GM18499 (cell line): ENCODE measurements around the gene SBF2.
"Not testable (repeated sequence)": the region's sequence is repeated elsewhere in the genome, so short reads cannot be mapped to it uniquely, and the experiment has no call there.

Experiments
- ATAC-seq: cut with Tn5 transposase; IDR thresholded peaks from one replicate; pipeline ENCODE4 v1.9.1; 2021; ENCODE audit warnings: moderate number of reproducible peaks; ENCODE audit not compliant: insufficient read depth, unreplicated experiment

SBF2 gene

DNA sequence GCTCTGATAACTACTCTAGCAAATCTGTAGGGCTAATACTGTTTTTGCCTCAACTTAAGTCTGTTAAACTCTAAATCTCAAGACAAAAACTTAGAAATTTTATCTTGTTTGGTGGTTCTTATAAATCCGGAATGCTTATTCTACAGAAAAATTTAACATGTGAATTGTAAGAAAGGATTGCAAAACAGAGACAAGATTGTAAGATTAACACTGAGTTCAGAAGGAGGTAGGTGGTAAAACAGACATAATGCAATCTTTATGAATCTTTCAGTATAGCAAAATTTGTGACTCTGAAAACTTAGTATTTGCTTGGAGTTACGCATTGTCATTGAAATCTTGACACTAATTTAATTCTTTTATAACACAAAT, 263.9 kb downstream of the SBF2 start:
- no peak for ATAC-seq

DNA sequence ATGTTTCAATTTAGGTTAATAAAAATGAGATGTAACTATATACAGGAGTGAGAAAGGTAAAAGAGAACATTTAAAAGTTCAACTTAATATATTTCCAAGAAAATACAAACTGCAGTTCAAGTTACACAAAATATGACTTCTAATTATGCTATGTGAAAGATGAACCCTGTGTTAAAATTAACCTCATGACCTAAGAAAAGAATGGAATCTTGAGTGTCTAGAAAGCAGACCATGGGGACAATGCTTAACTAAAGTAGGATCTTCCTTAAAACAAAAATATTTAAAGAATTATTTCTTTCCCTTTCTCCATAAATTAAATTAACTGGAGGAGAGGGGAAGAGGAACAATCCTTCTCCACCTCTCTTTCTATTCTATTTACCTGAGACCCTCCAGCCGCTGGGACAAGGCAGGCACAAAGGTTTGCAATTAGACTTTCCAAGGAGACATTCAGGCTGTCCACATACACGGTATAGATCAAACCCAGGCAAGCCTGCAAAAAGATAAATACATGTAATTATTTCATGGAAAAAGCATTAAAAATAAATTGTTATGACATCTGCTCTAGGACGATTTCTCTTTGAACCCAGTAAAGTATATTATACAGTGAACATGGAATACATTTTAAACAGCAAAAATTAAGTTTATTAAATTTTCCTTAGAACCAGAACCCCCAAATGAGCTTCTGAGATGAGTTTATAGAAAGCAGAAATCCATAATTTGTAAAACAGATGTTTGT, 264.5 kb downstream of the SBF2 start:
- ATAC-seq, result no peak

DNA sequence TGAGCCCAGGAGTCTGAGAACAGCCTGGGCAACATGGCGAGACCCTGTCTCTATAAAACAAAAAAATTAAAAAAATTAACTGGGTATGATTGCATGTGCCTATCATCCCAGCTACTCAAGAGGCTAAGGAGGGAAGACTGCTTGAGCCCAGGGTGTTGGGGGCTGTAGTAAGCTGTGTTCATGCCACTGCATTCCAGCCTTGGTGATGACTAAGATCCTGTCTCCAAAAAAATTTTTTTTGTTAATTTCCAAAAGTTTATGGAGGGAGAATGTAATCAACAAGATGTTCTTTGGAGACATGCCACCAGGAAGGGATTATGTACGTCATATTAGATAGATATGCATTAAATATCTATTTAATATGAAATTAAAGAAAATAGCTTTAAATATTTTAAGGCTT, 267.5 kb downstream of the SBF2 start:
- no peak for ATAC-seq

DNA sequence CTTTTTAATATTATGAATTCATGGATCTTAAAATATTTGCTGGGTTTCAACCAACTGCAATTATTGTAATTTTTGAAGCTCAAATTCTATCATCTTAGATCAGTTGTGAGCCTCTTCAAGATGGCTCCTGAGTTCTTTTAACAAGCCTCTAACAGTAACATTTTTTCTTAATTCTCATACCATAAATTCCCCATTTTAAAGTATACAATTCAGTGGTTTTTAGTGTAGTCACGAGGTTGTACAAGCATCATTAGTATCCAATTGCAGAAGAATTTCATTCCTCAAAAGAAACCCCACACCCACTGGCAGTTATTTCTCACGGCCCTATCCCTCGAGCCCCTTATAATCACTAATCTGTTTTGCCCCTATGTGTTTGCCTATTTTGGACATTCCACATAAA, 270.8 kb downstream of the SBF2 start:
- no peak for ATAC-seq

DNA sequence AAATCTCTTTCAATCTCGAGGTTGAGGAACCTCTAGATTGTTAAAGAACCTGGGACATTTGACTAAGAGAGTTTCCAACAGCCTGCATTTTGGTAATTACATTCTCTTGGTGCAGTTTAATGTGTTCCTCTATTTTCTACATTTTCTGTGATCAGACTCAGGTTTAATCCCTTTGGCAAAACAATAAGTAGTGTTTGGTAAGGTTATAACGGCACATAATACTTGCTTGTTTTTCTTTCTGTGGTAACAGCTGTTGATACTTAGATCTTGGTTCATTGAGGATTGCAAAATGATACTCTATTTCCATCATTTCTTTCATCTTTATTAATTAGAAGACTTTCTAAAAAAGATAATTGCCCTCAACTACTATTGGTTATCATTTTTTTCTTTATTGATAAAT, 271.3 kb downstream of the SBF2 start:
- no peak for ATAC-seq

DNA sequence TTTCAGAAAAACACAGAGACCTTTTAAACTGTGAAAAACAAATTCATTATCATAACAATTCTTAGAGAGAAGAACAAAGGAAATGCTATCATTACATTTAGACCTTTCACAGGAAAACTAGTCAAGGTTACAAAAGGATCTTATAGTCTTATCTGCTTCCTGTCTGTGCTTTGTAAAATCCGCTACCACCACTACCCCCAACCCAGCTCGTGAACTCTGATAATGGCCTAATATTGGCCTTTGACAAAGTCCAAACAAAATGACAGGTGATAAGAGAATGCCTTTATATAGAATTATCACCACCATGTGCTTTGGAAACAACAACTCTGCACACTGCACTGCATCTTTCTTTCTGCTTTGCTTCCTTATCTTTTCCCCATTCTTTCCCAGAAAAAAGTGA, 272.5 kb downstream of the SBF2 start:
- ATAC-seq, result no peak

DNA sequence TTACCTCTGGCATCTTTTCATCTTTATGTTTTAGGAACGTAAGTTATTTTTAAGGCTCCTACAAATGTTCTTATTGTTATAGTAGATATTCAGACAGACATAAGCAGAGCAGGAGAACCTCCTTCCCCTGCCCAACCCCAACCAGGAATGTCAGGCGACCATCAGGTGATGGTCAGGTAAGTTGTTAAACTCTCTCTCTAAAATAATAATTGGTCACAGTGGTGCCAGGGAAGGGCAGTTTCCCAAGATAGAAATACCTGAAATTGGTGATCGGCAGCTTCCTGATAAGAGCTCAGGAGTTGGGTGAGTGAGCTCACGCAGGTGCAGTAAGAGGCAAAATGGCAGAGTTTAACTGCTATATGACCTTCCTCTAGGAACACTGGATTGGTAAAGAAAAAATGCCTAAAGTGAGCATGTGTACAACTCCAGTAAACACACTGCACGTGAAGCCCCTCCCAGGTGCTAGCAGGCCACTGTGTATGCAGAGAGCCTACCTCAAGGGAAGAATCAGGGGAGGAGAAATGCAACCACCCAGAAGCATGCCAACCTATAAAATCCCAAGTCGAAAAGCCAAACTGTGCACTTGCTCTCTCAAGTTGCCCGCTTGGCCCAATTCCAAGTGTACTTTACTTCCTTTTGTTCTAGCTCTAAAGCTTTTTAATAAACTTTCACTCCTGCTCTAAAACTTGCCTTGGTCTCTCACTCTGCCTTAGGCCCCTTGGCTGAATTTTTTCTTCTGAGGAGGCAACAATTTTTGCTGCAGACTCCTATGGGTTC, 273.9 kb downstream of the SBF2 start:
- no peak for ATAC-seq

DNA sequence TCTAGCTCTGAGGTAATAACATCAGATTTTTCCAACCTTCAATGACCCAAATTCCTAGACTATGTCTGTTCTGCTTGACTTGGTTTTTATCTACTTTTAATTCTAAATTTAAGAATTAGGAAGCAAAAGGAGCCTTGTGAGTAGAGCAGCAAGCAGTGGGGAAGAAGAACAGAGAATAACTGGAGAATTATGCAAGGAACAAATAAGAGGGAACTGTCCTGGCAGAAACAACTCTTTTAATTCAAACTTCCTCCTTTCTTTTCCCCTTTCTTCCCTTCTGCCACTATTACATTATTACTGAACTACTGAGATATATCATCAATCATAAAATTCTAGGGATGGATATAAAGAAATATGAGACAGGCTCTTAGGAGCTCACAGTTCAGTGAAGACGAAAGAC, 276.1 kb downstream of the SBF2 start:
- ATAC-seq, result no peak

DNA sequence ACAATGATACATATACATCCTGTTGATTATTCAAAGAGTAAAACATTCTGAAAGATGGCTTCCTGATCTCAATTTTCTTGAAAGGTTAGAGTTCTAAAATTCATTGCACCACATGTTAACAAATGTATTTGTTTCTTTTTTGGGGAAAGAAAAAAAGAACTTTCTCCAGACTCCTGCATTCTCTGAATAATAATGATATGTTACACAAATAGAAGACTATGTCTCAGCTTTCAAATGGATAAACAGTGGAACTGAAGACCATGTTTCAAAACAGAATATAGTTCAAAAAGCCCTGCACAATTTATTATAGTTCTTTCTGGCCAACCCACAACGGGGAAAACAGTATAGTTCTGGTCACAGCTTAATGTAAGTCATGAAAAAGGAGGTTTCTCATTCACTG, 277.0 kb downstream of the SBF2 start:
- ATAC-seq, result no peak

DNA sequence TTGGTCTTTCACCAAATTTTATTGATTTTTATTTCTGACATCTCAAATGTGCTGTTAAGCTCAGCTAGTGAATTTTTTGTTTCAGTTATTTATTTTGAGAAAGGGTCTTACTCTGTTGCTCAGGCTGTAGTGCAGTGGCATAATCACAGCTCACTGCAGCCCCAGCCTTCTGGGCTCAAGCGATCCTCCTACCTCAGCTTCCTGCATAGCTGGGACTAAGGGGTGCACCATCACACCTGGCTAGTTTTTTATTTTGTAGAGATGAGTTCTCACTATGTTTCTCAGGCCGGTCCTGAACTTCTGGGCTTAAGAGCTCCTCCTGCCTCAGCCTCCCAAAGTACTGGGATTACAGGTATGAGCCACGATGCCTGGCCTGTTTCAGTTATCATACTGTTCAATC, 282.0 kb downstream of the SBF2 start:
- no peak for ATAC-seq

DNA sequence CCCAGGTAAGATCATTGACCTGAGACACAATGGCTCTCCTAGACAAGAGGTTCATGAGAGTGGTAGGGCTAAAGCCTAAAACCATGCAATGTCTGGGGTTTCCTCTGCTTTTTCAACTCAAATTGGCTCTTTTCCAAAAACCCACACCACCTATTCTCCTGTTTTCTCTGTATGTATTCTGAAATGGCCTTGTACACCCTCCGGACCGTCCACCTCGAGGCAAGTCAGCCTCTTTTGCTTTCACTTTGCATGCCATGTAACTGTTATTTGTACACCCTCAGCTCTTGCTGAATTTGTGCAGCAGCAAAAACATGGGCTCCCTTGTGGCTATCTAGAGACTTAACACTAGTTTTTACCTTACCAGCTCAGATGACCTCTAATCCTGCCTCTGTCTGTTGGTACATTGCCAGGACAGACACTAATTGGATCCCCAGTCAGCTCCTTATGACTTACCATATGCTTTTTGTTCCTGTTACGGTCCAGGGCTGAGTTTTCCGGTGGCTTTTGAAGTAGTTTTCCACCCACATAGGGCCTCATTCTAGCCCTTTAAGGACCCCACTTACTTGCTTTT, 288.0 kb downstream of the SBF2 start:
- ATAC-seq, result no peak

DNA sequence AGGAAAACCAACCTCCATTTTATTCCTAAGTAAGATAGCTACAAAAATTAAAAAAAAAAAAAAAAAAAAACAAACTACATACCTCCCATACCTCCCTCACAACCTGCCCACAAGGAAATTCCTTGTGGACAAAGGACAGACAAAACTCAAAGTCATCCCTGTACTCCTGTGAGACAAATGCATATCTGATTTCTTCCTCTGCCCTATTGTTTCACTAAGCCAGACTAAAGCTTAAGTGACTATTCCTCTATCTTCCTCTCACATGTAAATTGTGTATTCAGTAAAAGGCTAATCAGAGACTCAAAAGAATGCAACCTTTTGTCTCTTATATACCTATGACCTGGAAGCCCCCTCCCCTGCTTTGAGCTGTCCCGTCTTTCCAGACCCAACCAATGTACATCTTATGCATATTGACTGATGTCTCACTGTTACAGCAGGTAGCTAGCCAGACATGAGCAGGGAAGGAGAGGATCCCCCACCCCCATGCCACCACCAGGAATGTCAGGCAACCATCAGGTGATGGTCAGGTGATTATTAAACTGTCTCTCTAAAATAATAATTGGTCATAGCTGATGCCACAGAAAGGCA, 289.4 kb downstream of the SBF2 start:
- ATAC-seq, result no peak

DNA sequence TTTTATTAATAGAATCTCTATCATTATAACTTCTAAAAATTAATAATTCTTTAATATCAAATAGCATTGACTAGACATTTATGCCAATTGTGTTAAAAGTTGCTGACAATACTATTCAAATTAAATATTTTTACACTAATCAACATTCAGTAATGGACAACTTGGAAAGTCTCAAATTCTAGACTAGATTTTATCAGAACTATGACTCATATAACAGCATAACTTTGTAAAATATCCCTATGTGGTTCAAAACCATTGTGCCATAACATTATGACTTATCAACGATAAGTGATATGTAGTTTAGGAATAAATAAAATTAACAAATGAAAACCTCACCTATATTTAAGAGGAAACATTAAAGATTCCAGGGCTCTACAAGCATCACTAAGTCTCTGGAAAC, 291.8 kb downstream of the SBF2 start:
- no peak for ATAC-seq

DNA sequence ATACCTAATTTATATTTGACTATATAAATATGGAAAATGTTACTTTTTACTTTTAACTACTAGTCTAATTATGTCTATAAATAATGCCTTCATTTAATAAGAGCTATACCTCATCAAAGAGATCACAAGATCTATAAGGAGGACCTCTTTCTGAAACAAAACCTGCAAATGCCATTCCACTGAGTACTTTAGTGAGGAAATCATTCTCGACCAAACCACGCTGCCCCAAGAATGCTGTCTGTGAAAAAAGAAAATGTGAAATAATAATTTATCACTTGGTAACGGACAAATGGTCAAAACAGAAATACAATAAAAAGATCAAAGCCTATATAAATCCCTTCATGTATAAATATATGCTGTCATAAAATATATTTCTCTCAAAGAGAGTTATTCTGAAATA, 301.7 kb downstream of the SBF2 start:
- ATAC-seq, result no peak

DNA sequence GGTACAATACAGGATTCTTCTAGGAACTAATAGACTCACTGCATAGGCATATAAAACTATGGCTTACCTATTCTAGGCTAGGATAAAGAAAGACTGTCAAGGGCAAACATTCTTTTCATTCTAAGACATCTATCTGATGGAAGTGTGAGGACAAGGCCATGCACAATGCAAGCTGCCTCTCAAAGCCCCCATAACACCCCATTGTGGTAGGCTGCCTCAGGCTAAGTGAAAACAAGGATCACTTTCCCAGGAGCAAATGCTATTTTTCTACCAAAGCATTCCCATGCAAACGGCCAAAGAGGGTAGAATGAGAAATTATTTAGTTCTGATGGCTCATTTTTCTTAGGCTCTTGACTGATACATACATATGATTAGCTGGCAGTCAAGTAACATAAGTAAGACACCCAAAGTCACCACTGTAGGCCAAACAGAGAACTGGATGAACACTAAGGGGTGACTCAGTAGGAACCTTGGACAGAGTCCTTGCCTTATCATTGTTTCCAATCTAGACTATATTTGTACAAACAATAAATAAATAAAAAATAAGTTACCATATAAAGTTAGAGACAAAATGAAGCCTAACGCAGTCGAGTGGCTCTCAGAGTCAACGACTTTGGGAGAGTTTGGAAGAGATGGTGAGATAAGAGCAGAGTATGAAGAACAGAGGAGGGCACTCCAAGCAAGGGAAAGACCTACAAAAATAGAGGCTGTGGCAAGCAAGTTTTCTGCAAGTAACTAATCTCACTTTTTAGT, 303.6 kb downstream of the SBF2 start:
- ATAC-seq, result no peak

DNA sequence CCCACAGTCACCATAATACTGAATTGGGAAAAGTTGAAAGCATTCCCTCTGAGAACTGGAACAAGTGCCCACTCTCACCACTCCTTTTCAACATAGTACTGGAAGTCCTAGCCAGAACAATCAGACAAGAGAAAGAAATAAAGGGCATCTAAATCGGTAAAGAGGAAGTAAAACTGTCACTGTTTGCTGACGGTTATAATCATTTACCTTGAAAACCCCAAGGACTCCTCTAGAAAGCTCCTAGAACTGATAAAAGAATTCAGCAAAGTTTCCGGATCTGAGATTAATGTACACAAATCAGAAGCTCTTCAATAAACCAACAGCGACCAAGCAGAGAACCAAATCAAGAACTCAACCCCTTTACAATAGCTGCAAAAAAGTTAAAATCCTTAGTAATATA, 306.7 kb downstream of the SBF2 start:
- not testable (repeated sequence) for ATAC-seq

DNA sequence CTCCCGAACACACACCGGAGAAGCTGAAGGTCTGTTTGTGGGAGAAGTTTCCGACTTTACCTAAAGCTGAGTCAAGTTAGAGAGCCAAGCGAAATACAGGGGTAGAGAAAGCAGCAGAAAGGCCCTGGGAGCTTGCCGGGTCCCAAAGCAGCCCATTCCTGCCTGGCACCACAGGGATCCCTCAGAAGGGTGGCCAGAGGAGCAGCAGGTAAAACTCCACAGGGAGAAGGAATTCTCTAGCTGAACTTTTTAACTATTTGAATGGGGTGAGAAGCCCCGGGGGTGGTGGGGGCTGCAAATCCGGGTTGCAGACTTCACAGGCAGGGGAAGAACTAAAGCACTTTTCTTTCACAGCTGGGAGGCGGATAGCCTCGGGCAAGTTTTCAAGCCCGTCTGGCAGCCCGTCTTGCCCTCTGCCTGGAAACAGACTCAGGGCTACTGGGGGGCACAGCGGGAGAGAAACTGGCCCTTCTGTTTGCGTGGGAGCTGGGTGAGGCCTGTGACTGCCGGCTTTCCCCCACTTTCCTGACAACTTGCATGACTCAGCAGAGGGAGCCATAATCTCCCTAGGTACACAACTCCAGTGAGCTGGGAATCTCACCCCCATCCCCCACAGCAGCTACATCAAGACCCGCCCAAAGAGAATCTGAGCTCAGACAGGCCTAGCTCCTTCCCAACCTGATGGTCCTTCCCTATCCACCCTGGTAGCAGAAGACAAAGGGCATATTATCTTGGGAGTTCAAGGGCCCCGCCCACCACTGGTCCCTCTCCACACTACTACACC, 311.0 kb downstream of the SBF2 start:
- ATAC-seq, result no peak

DNA sequence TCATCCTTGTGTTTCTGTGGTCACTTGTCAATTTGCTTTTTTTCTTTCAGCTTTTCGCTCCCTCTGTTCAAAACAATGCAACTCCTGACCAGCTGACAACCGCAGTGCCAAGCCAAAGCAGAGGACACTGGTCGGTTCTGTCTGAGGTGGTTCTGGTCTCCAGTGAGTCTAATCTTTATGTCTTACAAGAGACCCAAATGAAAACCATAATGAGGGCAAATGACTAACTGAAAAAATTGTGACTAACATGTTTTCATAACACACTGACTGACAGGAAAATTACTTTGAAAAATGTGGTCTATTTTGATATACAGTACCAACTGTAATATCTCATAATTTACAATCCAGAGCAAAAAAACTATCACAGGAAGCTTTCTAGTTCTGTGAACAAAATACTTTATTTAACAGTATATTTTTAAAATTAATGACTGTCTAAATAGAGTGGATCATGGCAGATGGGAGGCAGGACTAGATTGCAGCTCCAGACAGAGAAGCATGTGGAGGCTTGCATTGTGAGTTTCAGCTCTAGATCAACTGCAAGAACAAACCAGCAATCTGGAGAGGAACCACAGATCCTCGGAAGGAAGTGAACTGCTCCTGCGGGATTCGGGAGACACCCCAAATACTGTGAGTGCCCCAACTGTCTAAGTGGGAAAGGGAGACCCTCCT, 311.8 kb downstream of the SBF2 start:
- ATAC-seq, result no peak

DNA sequence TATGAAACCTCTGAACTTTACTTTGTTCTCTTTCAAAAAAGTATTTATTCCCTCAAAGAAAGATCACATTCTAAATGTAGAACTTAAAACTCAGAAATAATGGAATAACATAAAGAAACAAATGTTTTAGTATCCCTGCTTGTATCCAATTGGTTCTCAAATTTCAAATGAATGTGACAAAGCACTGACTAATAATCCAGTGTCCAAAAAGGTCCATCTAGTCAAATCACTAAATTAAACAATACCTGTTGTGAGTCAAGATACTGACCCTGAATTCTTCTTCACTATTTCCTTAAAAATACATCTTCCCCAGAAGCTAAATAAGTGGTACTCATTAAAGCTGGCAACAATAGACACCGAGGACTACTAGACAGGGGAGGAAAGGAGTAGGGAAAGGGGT, 313.1 kb downstream of the SBF2 start:
- ATAC-seq, result no peak
